CD4-positive, CD25-positive, alpha-beta regulatory T cell (primary cell): ENCODE data around the gene APP. TPM values are rescaled to one million over a fixed set of nuclear protein-coding genes. Genes with fewer than 3 reads are reported as not detected.
"Not testable (repeated sequence)": the region's sequence is repeated elsewhere in the genome, so short reads cannot be mapped to it uniquely, and the experiment has no call there.

ENCODE experiments used
- ATAC-seq, 2 donors: fragments of 150-1000 bp; cut with Tn5 transposase; one replicate each; pipeline ENCODE4 v1.10.0; 2021; ENCODE audit warnings: low read depth in 2 of 2, moderate number of reproducible peaks in 2 of 2, moderate library complexity in 1 of 2
- DNase-seq, 3 donors: peaks; one replicate each; pipeline versions ENCODE4 v3.0.0 to v3.0.0-alpha.2; 2012 to 2022; ENCODE audit warnings: mixed read lengths in 1 of 3
- H3K27ac ChIP-seq: one replicate; pipeline ENCODE4 v1.7.0; 2013; ENCODE audit warnings: mild to moderate bottlenecking, low read length; ENCODE audit not compliant: insufficient read depth, poor library complexity, severe bottlenecking
- H3K27me3 ChIP-seq: one replicate; pipeline ENCODE4 v1.7.0; 2013; ENCODE audit warnings: low read length; ENCODE audit not compliant: control insufficient read depth, insufficient read depth
- H3K36me3 ChIP-seq: one replicate; pipeline ENCODE4 v1.7.0; 2013; ENCODE audit warnings: mild to moderate bottlenecking, low read length, moderate library complexity; ENCODE audit not compliant: control insufficient read depth, insufficient read depth
- H3K4me1 ChIP-seq: 2 replicates; pipeline ENCODE4 v1.7.0; 2013; ENCODE audit warnings: mild to moderate bottlenecking, low read length; ENCODE audit not compliant: insufficient read depth, control insufficient read depth, poor library complexity, severe bottlenecking
- H3K4me3 ChIP-seq: one replicate; pipeline ENCODE4 v1.7.0; 2013; ENCODE audit warnings: low read depth, mild to moderate bottlenecking, low read length, moderate library complexity
- H3K9me3 ChIP-seq, 2 experiments: 1 replicate in 1 of 2; 2 replicates in 1 of 2; pipeline ENCODE4 v1.7.0; 2013; ENCODE audit warnings: low read length in 2 of 2, mild to moderate bottlenecking in 1 of 2, moderate library complexity in 1 of 2; ENCODE audit not compliant: control insufficient read depth in 2 of 2
- H3K27ac Mint-ChIP-seq, 3 donors: one replicate each; pipeline ENCODE4 v1.8.0; 2020 to 2022; ENCODE audit warnings: mild to moderate bottlenecking in 3 of 3, mixed read lengths in 3 of 3, moderate library complexity in 2 of 3
- H3K27me3 Mint-ChIP-seq: one replicate; pipeline ENCODE4 v1.8.0; 2022; ENCODE audit warnings: mild to moderate bottlenecking, mixed read lengths
- H3K36me3 Mint-ChIP-seq: one replicate; pipeline ENCODE4 v1.8.0; 2020; ENCODE audit warnings: mixed read lengths
- H3K4me1 Mint-ChIP-seq, 4 donors: one replicate each; pipeline ENCODE4 v1.8.0; 2020 to 2022; ENCODE audit warnings: mixed read lengths in 4 of 4, mild to moderate bottlenecking in 1 of 4
- H3K4me3 Mint-ChIP-seq, 4 donors: one replicate each; pipeline ENCODE4 v1.8.0; 2020 to 2022; ENCODE audit warnings: mild to moderate bottlenecking in 4 of 4, mixed read lengths in 4 of 4, moderate library complexity in 3 of 4
- H3K9me3 Mint-ChIP-seq, 7 donors: one replicate each; pipeline ENCODE4 v1.8.0; 2020 to 2022; ENCODE audit warnings: mixed read lengths in 7 of 7, mild to moderate bottlenecking in 3 of 7, moderate library complexity in 2 of 7
- polyA plus RNA-seq, 4 donors: library from polyadenylated mRNA; unstranded; fragments of 300-500 nt; fragmentation: Illumina TruSeq; gene quantifications; one replicate each; pipeline ENCODE4 v1.2.3, GENCODE V29; 2021
- total RNA-seq: library from RNA; stranded (reverse); gene quantifications from one replicate; pipeline ENCODE4 v1.2.3, GENCODE V29; 2022

APP gene
- total and polyA plus RNA-seq, 5 donors from 2014 or later: 3.9 to 29.5 (median 7.5) TPM

DNA sequence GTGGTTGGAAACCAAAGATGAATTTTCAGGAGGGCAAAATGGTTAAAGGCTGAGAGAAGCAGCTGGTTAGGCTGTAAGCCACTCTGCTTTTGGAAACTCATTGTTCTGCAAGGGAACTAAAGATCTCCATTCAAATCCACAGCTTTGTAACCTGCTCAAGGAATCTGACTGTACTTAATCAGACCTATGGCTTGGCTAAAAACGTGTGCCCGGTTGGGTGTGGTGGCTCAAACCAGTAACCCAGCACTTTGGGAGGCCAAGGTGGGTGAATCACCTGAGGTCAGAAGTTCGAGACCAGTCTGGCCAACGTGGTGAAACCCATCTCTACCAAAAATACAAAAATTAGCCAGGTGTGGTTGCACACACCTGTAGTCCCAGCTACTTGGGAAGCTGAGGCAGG, 158.1 kb downstream of the APP start:
- H3K27ac Mint-ChIP-seq, H3K27me3 Mint-ChIP-seq, ATAC-seq, H3K4me3 ChIP-seq, H3K9me3 Mint-ChIP-seq, H3K36me3 ChIP-seq, H3K4me1 Mint-ChIP-seq, H3K4me1 ChIP-seq, DNase-seq, H3K27ac ChIP-seq, H3K27me3 ChIP-seq, H3K9me3 ChIP-seq, H3K4me3 Mint-ChIP-seq, H3K36me3 Mint-ChIP-seq: not testable (repeated sequence)

DNA sequence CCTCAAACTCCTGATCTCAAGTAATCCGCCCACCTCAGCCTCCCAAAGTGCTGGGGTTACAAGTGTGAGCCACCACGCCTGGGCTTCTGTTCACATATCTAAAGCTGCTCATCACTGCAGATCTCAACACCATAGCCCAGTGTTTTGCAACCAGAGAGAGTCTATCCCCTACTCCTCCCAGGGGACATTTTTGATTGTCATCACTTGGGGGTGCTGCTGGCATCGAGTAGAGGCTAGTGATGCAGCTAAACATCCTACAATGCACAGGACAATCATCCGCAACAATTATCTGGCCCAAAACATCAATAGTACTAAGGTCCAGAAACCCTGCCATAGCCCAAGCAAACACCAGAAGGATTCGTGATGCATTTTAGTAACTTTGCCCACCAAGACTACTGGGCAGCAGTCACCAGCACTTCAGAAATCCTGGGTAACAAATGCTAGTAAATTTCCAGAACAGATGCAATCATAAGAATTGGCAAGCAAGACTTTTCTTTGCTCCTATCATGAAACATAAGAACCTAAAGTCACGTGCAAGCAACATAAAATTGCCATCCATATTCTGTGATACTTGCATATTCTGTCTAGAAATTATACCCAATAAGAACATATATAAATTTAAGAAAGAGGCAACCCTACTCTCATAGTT, 159.2 kb downstream of the APP start:
- H3K27me3 Mint-ChIP-seq: no peaks in the 10 kb centered on the region
- no peak for DNase-seq

GRCh38 chr21:26007951-26008498, 162.5 kb downstream of the APP start:
- H3K27ac Mint-ChIP-seq: no peak overlapping the region
- no peak overlapping the region for H3K4me3 Mint-ChIP-seq
- no peak for DNase-seq

More for the DNA sequence above, 159.2 kb downstream of the APP start:
- no peaks in the 10 kb centered on the region for H3K36me3 Mint-ChIP-seq
- no peak overlapping the region for H3K27ac Mint-ChIP-seq
- H3K9me3 ChIP-seq: no peaks in the 10 kb centered on the region
- no peak overlapping the region for H3K27ac ChIP-seq
- peaks cover 0 to 2% (median 0%) of the 10 kb centered on the region in 7 donors for H3K9me3 Mint-ChIP-seq
- no peak for ATAC-seq
- H3K4me3 ChIP-seq: no peak overlapping the region
- no peaks in the 10 kb centered on the region for H3K36me3 ChIP-seq
- H3K4me1 ChIP-seq: no peaks in the 10 kb centered on the region
- H3K27me3 ChIP-seq: no peaks in the 10 kb centered on the region
- H3K4me1 Mint-ChIP-seq: peaks cover 0 to 6% (median 0%) of the 10 kb centered on the region in 4 donors
- no peak overlapping the region for H3K4me3 Mint-ChIP-seq

GRCh38 chr21:26005464-26005863, 165.1 kb downstream of the APP start:
- H3K9me3 Mint-ChIP-seq: no peaks in the 10 kb centered on the region
- no peak overlapping the region for H3K27ac ChIP-seq
- H3K27me3 ChIP-seq: no peaks in the 10 kb centered on the region
- peaks cover 0 to 4% (median 2%) of the 10 kb centered on the region in 4 donors for H3K4me1 Mint-ChIP-seq
- H3K27me3 Mint-ChIP-seq: no peaks in the 10 kb centered on the region
- no peak for DNase-seq
- no peaks in the 10 kb centered on the region for H3K36me3 Mint-ChIP-seq
- no peak overlapping the region for H3K4me3 Mint-ChIP-seq
- H3K36me3 ChIP-seq: no peaks in the 10 kb centered on the region
- no peak overlapping the region for H3K4me3 ChIP-seq
- no peak overlapping the region for H3K27ac Mint-ChIP-seq
- ATAC-seq: no peak
- H3K4me1 ChIP-seq: no peaks in the 10 kb centered on the region
- H3K9me3 ChIP-seq: no peaks in the 10 kb centered on the region

More at GRCh38 chr21:26007951-26008498, 162.5 kb downstream of the APP start:
- ATAC-seq: no peak
- Histone ChIP-seq H3K36me3 (no peaks in the 10 kb centered on the region), H3K27me3 (no peaks in the 10 kb centered on the region), H3K27ac (no peak overlapping the region), H3K4me1 (no peaks in the 10 kb centered on the region), H3K9me3 (no peaks in the 10 kb centered on the region), H3K4me3 (no peak overlapping the region)
- Mint-ChIP-seq H3K9me3 (no peaks in the 10 kb centered on the region), H3K4me1 (peaks cover 0 to 4% (median 0%) of the 10 kb centered on the region in 4 donors), H3K36me3 (no peaks in the 10 kb centered on the region), H3K27me3 (no peaks in the 10 kb centered on the region)

- Mint-ChIP-seq H3K9me3 (no peaks in the 10 kb centered on the region), H3K27me3 (no peaks in the 10 kb centered on the region), H3K36me3 (no peaks in the 10 kb centered on the region), H3K27ac (no peak overlapping the region), H3K4me1 (peaks cover 0 to 15% (median 7%) of the 10 kb centered on the region in 4 donors), H3K4me3 (no peak overlapping the region)
- Histone ChIP-seq H3K4me1 (no peaks in the 10 kb centered on the region), H3K27ac (no peak overlapping the region), H3K27me3 (no peaks in the 10 kb centered on the region), H3K4me3 (no peak overlapping the region), H3K9me3 (no peaks in the 10 kb centered on the region), H3K36me3 (no peaks in the 10 kb centered on the region)
- no peak for ATAC-seq
- DNase-seq: no peak
Observed at GRCh38 chr21:26003404-26003803, 167.2 kb downstream of the APP start.

- Mint-ChIP-seq H3K36me3 (no peaks in the 10 kb centered on the region), H3K4me1 (peaks cover 0 to 15% (median 6%) of the 10 kb centered on the region in 4 donors), H3K27me3 (no peaks in the 10 kb centered on the region), H3K9me3 (no peaks in the 10 kb centered on the region), H3K4me3 (no peak overlapping the region), H3K27ac (no peak overlapping the region)
- no peak for DNase-seq
- ATAC-seq: no peak
- Histone ChIP-seq H3K4me3 (no peak overlapping the region), H3K4me1 (no peaks in the 10 kb centered on the region), H3K27ac (no peak overlapping the region), H3K27me3 (no peaks in the 10 kb centered on the region), H3K36me3 (no peaks in the 10 kb centered on the region), H3K9me3 (no peaks in the 10 kb centered on the region)
Observed at GRCh38 chr21:26001356-26001755, 169.2 kb downstream of the APP start.

- H3K36me3 Mint-ChIP-seq: no peaks in the 10 kb centered on the region
- ATAC-seq: peak; percentile 82 to 87
- peak overlapping the region in 1 of 3 donors; percentile 63 for H3K27ac Mint-ChIP-seq
- H3K9me3 Mint-ChIP-seq: no peaks in the 10 kb centered on the region
- peak in 2 of 3 donors; percentile 31 to 78 for DNase-seq
- peak overlapping the region in 3 of 4 donors; percentile 39 to 55 (median 41) for H3K4me3 Mint-ChIP-seq
- no peaks in the 10 kb centered on the region for H3K27me3 Mint-ChIP-seq
- H3K4me1 ChIP-seq: no peaks in the 10 kb centered on the region
- no peak overlapping the region for H3K27ac ChIP-seq
- no peaks in the 10 kb centered on the region for H3K36me3 ChIP-seq
- no peaks in the 10 kb centered on the region for H3K27me3 ChIP-seq
- peaks cover 0 to 15% (median 6%) of the 10 kb centered on the region in 4 donors for H3K4me1 Mint-ChIP-seq
- peak overlapping the region; percentile 51 for H3K4me3 ChIP-seq
- no peaks in the 10 kb centered on the region for H3K9me3 ChIP-seq
Observed at GRCh38 chr21:25999921-26000582, 170.5 kb downstream of the APP start.
